WTC11 (cell line): ENCODE measurements around the gene YEATS2. TPM values are rescaled to one million over a fixed set of nuclear protein-coding genes. Genes with fewer than 3 reads are reported as not detected.

ENCODE experiments used
- ATAC-seq: fragments of 200-7000 bp; cut with Tn5 transposase; 2 replicates; pipeline ENCODE4 v1.10.0; 2021; ENCODE audit warnings: mild to moderate bottlenecking, moderate library complexity
- CTCF ChIA-PET: fragments of 300-600 bp; sonication (Branson Sonifier 250); formaldehyde crosslinking; loops from one replicate; lab custom pipeline; 2021; ENCODE audit warnings: antibody characterized with exemption; lab: Charles Lee
- POLR2A ChIA-PET: fragments of 350-600 bp; sonication (Branson Sonifier 250); formaldehyde crosslinking; loops from one replicate; lab custom pipeline; 2021; ENCODE audit warnings: antibody characterized with exemption; lab: Charles Lee
- DNase-seq: peaks from one replicate; pipeline ENCODE4 v3.0.0; 2021; ENCODE audit warnings: low spot score
- H3K27ac Mint-ChIP-seq: 2 replicates; pipeline ENCODE4 v1.8.0; 2021; ENCODE audit warnings: mixed read lengths
- H3K27me3 Mint-ChIP-seq: 2 replicates; pipeline ENCODE4 v1.8.0; 2021; ENCODE audit warnings: low read depth, mild to moderate bottlenecking, moderate library complexity, mixed read lengths
- H3K36me3 Mint-ChIP-seq: 2 replicates; pipeline ENCODE4 v1.8.0; 2021; ENCODE audit warnings: mixed read lengths
- H3K4me1 Mint-ChIP-seq: 2 replicates; pipeline ENCODE4 v1.8.0; 2022; ENCODE audit warnings: mixed read lengths
- H3K4me3 Mint-ChIP-seq: 2 replicates; pipeline ENCODE4 v1.8.0; 2021; ENCODE audit warnings: mild to moderate bottlenecking, moderate library complexity, mixed read lengths
- H3K9me3 Mint-ChIP-seq: 2 replicates; pipeline ENCODE4 v1.8.0; 2021; ENCODE audit warnings: mixed read lengths
- AFF4 ChIP-seq: sonication (generic); formaldehyde crosslinking; IDR thresholded peaks from 2 replicates; pipeline ENCODE4 v1.8.1; 2023; ENCODE audit warnings: mild to moderate bottlenecking, missing genetic modification reagents, borderline replicate concordance
- CREM ChIP-seq: sonication (generic); formaldehyde crosslinking; IDR thresholded peaks from 2 replicates; pipeline ENCODE4 v1.8.1; 2022; ENCODE audit warnings: mild to moderate bottlenecking, missing genetic modification reagents, moderate library complexity
- E2F5 ChIP-seq: sonication (generic); formaldehyde crosslinking; IDR thresholded peaks from 2 replicates; pipeline ENCODE4 v1.8.1; 2022; ENCODE audit warnings: mild to moderate bottlenecking, moderate library complexity, missing genetic modification reagents
- ELF4 ChIP-seq: sonication (generic); formaldehyde crosslinking; IDR thresholded peaks from 2 replicates; pipeline ENCODE4 v1.8.1; 2022; ENCODE audit warnings: low read depth, mild to moderate bottlenecking, moderate library complexity, missing genetic modification reagents
- HMGXB4 ChIP-seq: sonication (generic); formaldehyde crosslinking; IDR thresholded peaks from 2 replicates; pipeline ENCODE4 v1.8.1; 2023; ENCODE audit warnings: mild to moderate bottlenecking, moderate library complexity, missing genetic modification reagents
- IRF2 ChIP-seq: sonication (generic); formaldehyde crosslinking; IDR thresholded peaks from 2 replicates; pipeline ENCODE4 v1.8.0; 2022; ENCODE audit warnings: low read depth, missing genetic modification reagents, borderline replicate concordance
- MLX ChIP-seq: sonication (generic); formaldehyde crosslinking; IDR thresholded peaks from 2 replicates; pipeline ENCODE4 v1.8.1; 2023; ENCODE audit warnings: mild to moderate bottlenecking, missing genetic modification reagents, moderate library complexity
- NFATC4 ChIP-seq: fragments of 250-450 bp; sonication (Bioruptor Pico); IDR thresholded peaks from 2 replicates; pipeline ENCODE4 v1.9.0; 2021; ENCODE audit warnings: mild to moderate bottlenecking
- PRDM15 ChIP-seq: sonication (generic); formaldehyde crosslinking; IDR thresholded peaks from 2 replicates; pipeline ENCODE4 v1.8.0; 2022; ENCODE audit warnings: missing genetic modification reagents
- RORB ChIP-seq: fragments of 250-450 bp; sonication (Bioruptor Pico); IDR thresholded peaks from 2 replicates; pipeline ENCODE4 v1.9.0; 2021; ENCODE audit warnings: mild to moderate bottlenecking
- SOX15 ChIP-seq: fragments of 250-450 bp; sonication (Bioruptor Pico); IDR thresholded peaks from 2 replicates; pipeline ENCODE4 v1.9.0; 2021; ENCODE audit warnings: mild to moderate bottlenecking
- STAT6 ChIP-seq: sonication (generic); formaldehyde crosslinking; conservative IDR thresholded peaks from 2 replicates; pipeline ENCODE4 v1.8.1; 2023; ENCODE audit warnings: mild to moderate bottlenecking, low read depth, missing genetic modification reagents, moderate library complexity
- TEAD1 ChIP-seq: sonication (generic); formaldehyde crosslinking; IDR thresholded peaks from 2 replicates; pipeline ENCODE4 v1.8.0; 2022; ENCODE audit warnings: mild to moderate bottlenecking, missing genetic modification reagents
- ZMAT4 ChIP-seq: fragments of 250-450 bp; sonication (Bioruptor Pico); IDR thresholded peaks from 2 replicates; pipeline ENCODE4 v1.9.0; 2021; ENCODE audit warnings: mild to moderate bottlenecking
- ZNF138 ChIP-seq: sonication (generic); formaldehyde crosslinking; conservative IDR thresholded peaks from 2 replicates; pipeline ENCODE4 v1.8.1; 2022; ENCODE audit warnings: mild to moderate bottlenecking, moderate library complexity, missing genetic modification reagents
- ZNF416 ChIP-seq: fragments of 250-450 bp; sonication (Bioruptor Pico); IDR thresholded peaks from 2 replicates; pipeline ENCODE4 v1.9.0; 2021; ENCODE audit warnings: mild to moderate bottlenecking, inconsistent platforms
- ZSCAN18 ChIP-seq: fragments of 250-450 bp; sonication (Bioruptor Pico); IDR thresholded peaks from 2 replicates; pipeline ENCODE4 v2.1.2; 2022; ENCODE audit warnings: mild to moderate bottlenecking, moderate library complexity
- total RNA-seq: library from RNA; stranded (reverse); gene quantifications from 3 replicates; pipeline ENCODE4 v1.2.3, GENCODE V29; 2021

Gene YEATS2
- total RNA-seq, 1 experiment from 2014 or later, result 42.5 TPM

GRCh38 chr3:183790700-183791099 is 93.1 kb downstream of the YEATS2 start:
- no peak for TF ChIP-seq ZSCAN18 (CRISPR knock-in tag)
- TF ChIP-seq NFATC4, result no peak
- no peak for TF ChIP-seq HMGXB4 (CRISPR knock-in tag)
- no peak for TF ChIP-seq MLX
- TF ChIP-seq IRF2 (CRISPR knock-in tag), result no peak
- no peak for TF ChIP-seq PRDM15 (CRISPR knock-in tag)
- TF ChIP-seq ZNF138, result no peak
- no peak for TF ChIP-seq CREM (CRISPR knock-in tag)
- no peak for TF ChIP-seq STAT6 (CRISPR knock-in tag)
- TF ChIP-seq ZNF416 (CRISPR knock-in tag), result no peak
- no peak for TF ChIP-seq AFF4
- no peak for TF ChIP-seq SOX15 (CRISPR knock-in tag)
- TF ChIP-seq ZMAT4, result no peak
- TF ChIP-seq E2F5 (CRISPR knock-in tag), result no peak
- TF ChIP-seq RORB (CRISPR knock-in tag), result no peak
- TF ChIP-seq TEAD1, result no peak
- TF ChIP-seq ELF4 (CRISPR knock-in tag), result no peak
- ChIA-PET POLR2A (no interaction called here), CTCF (interaction anchor here (0.6 kb wide), 1 partner anchor 514 kb away, joined by 3 read pairs; no protein-coding TSS in a partner anchor)
- ATAC-seq (no peak), DNase-seq (no peak)
- Mint-ChIP-seq H3K36me3 (peaks cover 68% of the 10 kb centered on the region), H3K27me3 (no peaks in the 10 kb centered on the region), H3K4me1 (no peaks in the 10 kb centered on the region), H3K4me3 (no peak overlapping the region), H3K27ac (no peak overlapping the region; the same call in 1 of the 2 replicates), H3K9me3 (no peaks in the 10 kb centered on the region)
